ENCODE results near the gene SLCO1A2.
"Not testable (repeated sequence)": the region's sequence is repeated elsewhere in the genome, so short reads cannot be mapped to it uniquely, and the experiment has no call there.

The SLCO1A2 gene

DNA sequence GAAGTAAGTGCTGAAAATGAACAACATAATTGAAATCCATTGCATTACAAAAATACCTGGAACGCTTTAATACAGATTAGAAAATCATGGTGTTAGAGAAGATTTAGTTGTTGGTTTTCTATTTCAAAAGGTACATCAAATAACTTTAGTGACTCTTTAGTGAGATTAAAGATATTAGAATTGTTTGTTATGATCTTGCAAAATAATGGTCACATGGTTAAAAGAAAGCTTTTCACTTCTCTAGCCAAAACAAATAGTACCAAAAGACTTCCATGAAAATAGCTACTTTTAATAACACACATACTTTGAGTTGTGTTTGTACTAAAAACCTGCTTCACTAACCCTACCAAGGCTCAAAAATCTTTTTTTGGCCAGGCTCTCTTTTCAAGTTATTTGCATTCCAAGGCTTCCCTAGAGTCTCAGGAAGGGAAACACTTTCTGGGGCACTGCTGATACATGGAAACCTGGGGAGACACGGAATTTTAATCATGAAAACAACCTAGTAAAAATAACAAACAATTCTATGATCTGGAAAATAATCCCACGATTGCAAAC lies at the start of gene SLCO1A2:
SLCO1A2 (minus strand) TSS at position 147 of the 555 bp plus-strand sequence. CDS start 270 bp downstream, outside the sequence.
- H3K27ac ChIP-seq, result no peak within 1 kb of the TSS; the same call in 1 of the 2 replicates
- TF ChIP-seq, protein P1, sequence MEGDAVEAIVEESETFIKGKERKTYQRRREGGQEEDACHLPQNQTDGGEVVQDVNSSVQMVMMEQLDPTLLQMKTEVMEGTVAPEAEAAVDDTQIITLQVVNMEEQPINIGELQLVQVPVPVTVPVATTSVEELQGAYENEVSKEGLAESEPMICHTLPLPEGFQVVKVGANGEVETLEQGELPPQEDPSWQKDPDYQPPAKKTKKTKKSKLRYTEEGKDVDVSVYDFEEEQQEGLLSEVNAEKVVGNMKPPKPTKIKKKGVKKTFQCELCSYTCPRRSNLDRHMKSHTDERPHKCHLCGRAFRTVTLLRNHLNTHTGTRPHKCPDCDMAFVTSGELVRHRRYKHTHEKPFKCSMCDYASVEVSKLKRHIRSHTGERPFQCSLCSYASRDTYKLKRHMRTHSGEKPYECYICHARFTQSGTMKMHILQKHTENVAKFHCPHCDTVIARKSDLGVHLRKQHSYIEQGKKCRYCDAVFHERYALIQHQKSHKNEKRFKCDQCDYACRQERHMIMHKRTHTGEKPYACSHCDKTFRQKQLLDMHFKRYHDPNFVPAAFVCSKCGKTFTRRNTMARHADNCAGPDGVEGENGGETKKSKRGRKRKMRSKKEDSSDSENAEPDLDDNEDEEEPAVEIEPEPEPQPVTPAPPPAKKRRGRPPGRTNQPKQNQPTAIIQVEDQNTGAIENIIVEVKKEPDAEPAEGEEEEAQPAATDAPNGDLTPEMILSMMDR (conservative IDR thresholded peaks at IDR 0.05), result no peak

DNA sequence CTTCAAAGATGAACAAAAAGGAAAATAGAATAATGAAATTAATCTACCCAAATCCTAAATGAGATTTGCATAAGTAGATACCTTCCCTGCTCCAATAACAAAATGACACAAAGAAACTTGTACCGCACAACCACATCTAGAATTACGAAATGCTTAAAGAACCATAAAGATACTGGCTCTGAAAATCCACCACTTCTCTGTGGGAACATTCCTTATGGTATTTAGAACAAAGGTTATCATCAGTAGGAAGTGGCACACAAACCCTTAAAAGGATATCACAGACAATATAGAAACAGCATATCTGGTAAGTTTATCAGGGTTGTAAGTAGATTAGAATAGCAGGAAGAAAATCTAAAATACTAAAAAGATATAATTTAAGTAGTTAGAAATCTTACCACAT lies 49.5 kb upstream of the SLCO1A2 start:
- TF ChIP-seq, protein P1 (conservative IDR thresholded peaks at IDR 0.05), result no peak
- H3K27ac ChIP-seq, result no peak overlapping the region

GRCh38 chr12:21381320-21381719 lies 46.6 kb upstream of the SLCO1A2 start:
- H3K27ac ChIP-seq, result not testable (repeated sequence)

GRCh38 chr12:21379218-21379617 lies 44.5 kb upstream of the SLCO1A2 start:
- no peak overlapping the region for H3K27ac ChIP-seq
- TF ChIP-seq, protein P1 (conservative IDR thresholded peaks at IDR 0.05), result no peak

DNA sequence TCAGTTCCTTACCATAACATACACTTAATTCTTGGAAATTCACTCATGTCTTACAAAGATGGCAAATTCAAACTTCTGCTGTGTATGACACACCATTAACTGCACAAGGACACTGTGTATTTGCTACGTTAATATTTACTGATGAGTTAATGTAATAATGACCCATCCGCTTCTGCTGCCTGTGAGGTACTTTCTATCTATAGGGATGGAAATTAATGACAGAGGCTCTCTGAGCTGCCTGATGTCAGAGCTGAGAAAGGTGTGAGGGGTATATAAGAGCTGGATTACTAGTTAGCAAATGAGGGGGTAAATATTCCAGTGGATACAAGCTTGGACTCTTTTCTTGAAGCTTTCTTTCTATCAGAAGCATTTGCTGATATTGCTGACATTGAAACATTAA lies 37.9 kb upstream of the SLCO1A2 start, which contains the start of gene IAPP:
IAPP (plus strand) TSS at position 301 of the 400 bp plus-strand sequence. CDS start 450 bp downstream, outside the sequence.
- H3K27ac ChIP-seq, result no peak within 1 kb of the TSS
- TF ChIP-seq, protein P1 (conservative IDR thresholded peaks at IDR 0.05), result no peak

- no peak overlapping the region for H3K27ac ChIP-seq
- TF ChIP-seq, protein P1 (conservative IDR thresholded peaks at IDR 0.05), result no peak
These were observed 36.2 kb upstream of the SLCO1A2 start for GRCh38 chr12:21370845-21371449.

DNA sequence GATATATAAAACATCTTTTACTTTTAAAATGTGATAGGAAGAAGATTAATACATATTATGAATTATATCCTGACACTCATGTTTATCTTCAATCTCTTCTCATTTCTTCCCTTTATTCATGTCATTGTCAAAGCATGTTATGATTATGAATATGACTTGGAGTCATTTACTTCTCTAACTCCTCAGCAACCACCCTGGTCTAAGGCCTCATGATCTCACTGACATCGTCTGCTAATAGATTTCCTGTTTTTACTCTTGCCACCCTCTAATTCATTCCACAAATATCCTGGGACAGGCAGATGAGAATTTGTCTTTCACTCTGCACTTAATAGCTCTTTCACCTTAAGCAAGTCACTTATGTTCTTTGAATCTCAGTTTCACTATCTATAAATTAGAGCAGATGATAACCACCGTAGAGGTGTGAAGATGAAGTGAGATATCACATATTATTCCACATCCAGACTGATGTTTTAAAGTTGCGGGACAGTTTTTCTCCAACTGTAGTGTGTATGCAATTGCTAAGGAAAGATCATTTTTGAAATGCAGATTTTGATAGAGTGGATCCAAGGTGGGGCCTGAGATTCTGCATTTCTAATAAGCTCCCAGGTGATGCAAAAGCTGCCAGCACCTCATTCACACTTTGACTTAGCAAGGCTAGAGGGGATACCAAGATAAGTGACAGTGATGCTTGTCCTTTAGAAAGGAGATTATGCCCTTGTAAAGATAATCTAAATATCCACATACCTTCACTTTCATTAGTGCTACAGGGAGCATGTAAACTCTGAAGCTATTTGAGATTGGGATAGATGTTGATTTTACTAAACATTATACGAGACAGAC lies 34.6 kb upstream of the SLCO1A2 start:
- TF ChIP-seq, protein P1 (conservative IDR thresholded peaks at IDR 0.05), result no peak
- no peak overlapping the region for H3K27ac ChIP-seq

GRCh38 chr12:21360632-21361031 lies 25.9 kb upstream of the SLCO1A2 start:
- not testable (repeated sequence) for H3K27ac ChIP-seq
